ENCODE measurements around the gene TLCD1.

Gene TLCD1

DNA sequence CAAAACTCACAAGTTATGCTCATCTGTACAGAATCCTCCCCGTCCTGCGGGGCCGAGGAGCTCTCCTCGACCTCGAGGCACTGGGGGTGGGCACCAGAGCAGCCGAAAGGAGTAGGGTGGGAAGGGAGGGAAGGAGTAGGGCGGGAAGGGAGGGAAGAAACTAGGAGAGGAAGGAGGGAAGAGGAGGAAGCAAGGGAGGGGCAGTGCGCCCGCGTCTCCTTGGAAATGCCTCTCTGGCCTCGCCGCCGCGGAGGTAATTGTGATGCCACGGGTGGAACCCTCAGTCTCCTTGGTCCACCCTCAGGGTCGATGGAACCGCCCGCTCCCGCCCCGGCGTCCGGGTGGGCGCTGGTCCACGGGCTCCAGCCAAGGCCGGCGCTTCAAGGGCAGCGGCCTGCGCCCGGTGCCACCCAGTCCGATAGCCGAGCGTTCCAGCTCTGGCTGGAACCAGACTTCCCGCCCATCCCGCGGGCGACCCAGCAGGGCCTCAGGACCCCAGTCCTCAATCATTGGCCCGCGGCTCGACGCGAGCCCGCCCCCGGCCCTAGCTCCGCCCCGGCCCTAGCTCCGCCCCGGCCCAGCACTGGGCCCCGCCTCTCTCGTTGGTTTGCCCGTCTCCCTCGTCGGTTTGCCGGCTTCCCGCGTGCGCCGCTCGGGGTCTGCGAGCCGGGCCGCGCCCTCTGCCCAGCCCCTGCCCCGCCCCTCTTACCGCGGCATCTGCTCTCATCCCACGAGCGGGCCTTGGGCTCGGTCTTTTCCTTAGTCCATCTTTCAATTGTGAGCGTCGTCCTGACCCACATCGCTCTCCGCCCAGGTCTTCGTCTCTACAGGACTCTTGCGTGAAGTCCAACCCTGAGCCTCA lies 14.9 kb downstream of the TLCD1 start:
- DNase-seq = peak; percentile 95

DNA sequence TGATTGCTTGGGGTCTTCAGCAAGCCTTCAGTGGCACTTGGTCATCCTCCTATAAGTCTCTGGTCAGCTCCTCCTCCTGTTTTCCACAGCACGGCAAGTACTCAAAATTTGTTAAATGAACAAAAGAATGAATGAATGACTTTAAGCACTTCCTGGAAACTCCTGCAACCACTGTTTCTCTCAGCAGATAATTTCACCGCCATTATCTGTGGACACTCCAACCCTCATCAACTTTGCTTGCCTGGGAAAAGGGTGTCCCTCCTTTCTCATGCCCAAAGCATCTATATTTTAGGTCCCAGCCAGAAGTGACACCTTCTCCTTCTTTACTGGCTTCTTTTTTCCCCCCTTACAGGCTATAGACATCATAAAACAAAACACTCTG lies 18.7 kb downstream of the TLCD1 start:
- DNase-seq = no peak

DNA sequence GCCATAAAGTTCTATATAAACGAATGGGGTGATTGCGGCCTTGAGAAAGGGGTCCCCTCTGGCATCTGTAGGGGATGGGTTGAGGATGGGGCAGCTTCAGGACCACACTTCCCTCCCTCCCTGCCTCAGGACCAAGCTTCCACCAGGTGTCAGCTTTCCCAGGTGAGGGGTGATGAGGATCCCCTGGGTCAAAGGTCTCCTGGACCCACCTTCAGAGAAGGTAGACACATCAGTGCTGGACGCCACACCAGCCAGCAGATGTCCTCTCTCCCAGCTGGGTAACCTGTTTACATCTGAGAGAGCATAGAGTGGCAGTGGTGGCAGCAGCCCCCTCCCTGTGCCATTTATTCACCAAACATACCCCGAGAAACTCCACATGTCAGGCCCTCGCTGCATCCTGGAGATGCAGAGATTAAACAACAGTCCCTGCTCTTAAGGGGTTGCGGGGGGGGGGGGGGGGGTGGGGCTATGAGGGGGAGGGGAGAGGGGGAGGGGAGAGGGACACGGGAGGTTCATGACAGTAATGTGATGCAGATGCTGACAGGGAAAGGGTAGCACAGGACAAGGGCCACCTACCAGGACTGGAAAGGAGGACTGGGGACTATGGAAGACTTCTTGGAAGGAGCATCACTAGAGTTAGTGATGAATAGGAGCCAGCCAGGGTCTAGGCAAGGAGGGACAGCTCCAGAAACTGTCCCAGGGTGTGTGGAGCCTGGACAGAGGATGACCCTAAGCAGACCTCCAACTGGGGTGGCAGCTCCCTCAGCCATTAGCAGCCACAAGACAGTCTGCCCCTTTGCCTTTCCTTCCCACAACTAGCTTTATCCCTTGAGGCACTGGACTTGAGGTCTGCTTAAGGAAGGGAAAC lies 19.3 kb downstream of the TLCD1 start:
- no peak for DNase-seq

DNA sequence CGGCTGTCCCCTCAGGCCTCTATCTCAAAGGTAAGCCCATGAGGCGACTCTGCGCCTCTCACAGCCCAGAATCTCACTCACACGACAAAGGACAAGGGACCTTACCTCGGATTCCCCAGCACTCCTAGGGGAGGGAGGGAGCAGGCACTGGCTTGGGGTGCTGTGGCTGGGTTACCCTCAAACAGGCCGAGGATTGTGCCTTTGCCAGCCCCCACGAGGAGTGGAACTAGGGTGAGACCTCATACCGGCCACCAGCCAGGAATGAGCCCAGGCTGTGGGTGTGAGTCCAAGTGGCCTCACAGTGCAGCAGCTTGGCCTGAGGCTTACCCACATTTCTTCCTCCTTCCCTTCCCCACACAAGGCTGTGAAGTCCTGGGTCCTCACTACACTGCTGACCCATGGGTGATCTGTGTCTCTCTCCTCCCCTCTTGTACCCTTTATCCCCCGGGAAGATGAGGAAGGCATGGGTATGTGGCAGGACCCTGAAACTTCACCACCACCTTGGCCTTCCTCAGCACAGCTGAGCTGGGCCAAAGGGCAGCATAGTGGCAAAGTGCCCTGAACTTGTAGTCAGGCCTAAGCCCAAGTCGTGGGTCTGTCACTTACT lies 20.2 kb downstream of the TLCD1 start:
- DNase-seq = no peak

DNA sequence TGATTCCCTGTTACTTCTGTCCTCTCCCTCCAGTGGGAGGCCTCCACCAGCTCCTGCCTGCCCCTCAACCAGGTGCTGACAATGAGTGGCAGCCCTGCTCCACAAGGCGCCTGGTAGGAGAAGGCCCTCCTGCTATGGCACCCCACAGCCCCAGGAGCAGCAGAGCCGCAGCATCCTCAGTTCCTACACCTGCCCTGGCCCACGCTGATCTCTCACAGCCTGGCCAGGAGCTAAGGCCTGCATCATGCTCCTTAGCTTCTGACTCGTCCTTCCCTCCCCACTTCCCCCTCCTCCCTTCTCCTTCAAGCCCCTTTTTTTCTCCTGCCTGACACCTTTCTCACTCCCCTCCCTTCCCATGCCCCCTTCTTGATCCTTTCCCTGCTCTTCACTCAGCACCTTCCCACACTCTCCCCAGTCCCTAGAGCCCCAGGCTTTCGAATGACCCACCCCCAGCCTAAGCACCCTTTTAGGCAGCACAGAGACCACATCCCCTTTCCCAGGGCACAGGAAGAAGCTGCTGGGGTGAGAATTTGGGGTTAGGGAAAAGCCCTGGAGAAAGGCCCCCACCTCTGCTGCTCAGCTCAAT lies 20.9 kb downstream of the TLCD1 start:
- peak; percentile 28 for DNase-seq

DNA sequence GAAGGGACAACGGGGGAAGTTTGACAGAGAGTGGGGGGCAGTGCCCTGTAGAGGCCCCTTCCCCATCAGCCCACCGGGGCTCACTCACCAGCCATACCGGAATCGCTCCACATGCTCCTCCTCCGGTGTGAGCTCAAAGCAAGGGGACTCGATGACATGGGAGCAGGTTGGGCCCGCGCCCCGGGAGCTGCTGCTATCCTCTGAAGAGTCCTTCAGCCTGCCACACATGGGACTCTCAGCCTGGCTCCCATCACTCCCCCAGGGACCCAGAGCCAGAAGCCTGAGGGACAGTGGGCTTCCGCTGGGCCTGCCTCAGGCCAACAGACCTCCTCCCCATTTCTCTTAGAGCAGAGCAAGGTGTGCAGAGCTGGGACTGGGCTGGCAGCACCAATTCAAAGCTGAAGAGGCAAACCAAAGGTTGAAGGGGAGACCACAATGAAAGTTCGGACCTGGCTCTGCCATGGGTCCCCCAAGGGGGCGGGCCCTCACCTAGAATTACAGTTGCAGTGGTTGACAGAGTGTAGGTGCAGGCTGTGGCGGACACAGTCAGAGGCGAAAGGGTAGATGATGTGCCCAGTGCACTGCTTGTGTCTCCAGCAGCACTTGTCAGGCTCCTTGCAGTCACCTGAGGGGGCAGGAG lies 21.7 kb downstream of the TLCD1 start:
- no peak for DNase-seq

DNA sequence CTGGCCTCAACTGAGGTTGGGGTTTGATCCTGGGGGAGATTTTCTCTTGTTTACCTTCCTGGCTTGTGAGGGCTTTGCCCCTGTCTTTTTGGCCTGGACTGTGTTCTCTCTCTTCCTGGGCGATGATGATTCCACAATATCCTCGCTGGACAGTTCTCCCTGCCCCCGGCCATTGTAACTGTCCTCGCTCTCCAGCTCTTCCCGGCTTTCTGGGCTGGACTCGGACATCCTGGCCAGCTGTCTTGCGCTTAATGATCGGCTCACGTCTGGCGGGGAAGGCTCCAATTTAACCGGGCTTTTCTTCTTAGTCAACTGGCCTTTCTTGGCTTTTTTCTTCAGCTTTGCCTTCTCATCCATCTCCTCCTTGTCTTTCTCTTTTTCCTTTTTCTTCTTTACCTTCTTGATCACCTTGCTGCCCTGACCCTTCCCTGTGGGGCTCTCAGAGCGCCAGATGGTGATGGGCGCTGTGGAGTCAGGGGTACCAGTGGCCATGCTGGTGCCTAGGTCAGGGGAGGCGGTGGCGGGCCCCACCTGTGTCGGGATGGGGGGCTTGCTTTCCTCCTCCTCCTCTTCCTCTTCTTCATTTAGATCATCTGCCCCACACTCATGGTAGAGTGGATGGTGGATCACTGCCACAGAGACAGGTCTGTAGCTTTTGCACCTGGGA lies 22.3 kb downstream of the TLCD1 start:
- no peak for DNase-seq

DNA sequence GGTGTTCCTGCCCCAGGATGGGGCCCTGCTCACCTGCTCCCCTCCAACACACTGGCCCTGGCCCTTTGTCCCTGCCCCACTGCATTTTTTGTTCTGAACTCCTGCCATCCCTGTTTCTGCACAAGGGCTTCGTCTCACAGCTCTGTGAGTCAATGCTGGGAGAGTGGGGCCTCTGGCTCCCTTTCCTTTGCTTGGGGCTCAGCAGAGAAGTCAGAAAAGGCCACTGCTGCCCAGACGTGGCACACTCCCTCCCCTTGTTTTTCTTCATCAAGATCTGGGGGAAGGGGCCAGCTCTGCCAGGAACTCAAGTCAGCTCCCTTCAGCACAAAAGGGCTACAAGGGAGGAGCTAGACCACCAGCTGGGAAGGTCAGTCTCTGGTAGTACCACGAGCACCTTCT lies 23.3 kb downstream of the TLCD1 start:
- no peak for DNase-seq

DNA sequence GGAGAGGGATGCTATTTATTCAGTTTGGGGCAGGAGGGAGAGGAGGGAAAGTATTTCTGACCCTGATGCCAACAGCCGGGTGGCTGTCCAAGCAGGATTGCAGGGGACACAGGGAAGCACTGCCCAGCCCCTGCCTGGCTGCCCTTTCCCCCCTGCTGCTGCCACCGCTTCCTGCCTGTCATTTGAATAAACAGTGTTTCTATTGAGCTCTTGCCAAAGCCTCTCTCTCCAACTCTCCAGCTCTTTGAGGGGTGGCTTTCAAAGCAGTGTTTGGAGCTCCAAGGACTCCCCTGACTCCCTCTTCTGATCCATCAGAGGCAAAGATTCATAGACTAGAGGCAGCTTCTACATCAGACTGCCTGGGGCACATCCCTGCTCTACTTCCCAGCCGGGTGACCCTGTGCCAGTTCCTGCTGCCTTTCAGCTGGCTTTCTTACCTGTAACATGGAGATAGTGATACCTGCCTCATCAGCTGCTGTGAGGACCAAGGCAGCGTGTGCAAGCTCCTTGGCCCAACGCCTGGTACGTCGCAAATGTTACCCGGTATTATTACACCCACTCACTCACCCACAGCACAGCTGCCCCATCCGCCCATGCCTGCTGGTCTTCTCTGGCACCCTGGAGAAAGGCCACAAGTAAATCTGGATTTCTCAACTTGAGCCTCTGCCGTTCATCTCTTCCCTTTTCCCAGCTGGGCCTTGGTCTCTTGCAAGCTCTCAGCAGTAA lies 23.8 kb downstream of the TLCD1 start:
- DNase-seq = peak; percentile 77

DNA sequence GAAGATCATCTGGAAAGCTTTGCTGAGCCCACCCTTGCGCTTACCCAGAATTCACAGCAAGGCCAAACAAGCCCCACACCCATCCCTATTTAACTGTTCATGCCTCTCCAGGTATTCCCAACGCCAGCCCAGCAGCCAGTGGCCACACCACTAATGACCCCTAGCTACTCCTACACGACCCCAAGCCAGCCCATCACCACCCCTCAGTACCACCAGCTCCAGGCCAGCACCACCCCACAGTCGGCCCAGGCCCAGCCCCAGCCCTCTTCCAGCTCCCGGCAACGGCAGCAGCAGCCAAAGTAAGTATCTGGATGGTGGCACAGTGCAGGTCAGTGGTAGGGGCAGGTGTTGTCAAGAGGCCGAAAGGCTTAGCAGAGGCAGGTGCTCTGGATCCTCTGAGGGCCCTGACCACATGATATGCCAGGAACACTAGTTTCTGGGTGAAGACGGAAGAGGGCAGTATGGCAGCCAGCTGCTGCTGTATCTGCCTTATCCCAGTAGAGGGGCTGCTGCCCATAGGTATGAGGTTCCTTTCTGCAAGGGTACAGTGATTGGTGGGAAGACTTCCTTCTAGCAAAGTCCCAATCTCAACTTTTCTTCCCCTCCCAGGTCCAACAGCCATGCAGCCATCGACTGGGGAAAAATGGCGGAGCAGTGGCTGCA lies 25.1 kb downstream of the TLCD1 start:
- DNase-seq = no peak

DNA sequence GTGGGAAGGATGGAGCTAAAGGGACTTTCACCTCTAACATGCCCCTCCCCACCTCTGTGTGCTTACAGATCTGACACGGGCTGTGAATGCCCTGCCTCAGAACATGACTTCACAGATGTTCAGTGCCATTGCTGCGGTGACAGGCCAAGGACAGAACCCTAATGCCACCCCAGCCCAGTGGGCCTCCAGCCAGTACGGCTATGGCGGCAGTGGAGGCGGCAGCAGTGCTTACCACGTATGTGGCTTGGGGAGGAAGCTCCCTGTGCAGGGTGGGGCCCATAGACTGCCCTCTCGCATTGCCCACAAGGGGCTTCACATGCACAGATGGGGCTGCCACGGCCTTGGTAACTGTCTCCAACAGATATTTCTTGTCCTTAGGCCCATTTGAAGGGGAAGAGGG lies 25.8 kb downstream of the TLCD1 start:
- no peak for DNase-seq

DNA sequence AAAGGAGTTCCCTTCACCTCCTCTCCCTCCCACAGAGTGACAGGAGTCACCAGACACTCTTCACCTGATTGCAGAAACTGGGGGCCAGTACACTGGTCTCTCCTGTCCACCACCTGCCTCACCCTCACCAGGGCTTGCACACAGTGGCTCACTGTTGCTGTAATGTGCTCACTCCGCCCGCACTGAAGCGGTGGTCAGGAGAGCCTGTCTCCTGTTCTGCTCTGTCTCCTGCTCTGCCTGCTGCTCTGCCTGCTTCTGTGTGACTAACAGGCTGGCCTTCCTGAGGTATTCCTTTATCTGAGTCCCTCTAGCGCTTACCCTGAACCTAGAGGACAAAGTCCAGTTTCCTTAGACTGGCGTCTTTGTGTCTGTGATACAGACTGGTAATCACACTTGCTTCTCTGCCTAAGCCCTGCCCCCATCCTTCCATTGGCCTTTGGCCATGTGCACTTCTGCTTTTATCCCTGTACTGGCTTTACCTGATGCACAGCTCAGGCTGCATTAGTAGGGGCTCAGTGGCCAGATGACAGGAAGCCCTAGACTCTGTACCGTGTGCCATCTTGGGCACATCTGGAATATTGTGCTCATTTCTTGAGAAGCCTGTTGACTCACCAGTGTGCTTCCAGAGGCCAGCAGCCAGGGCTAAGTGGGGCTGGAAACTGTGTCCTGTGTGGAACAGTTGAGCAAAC lies 27.6 kb downstream of the TLCD1 start:
- no peak for DNase-seq

DNA sequence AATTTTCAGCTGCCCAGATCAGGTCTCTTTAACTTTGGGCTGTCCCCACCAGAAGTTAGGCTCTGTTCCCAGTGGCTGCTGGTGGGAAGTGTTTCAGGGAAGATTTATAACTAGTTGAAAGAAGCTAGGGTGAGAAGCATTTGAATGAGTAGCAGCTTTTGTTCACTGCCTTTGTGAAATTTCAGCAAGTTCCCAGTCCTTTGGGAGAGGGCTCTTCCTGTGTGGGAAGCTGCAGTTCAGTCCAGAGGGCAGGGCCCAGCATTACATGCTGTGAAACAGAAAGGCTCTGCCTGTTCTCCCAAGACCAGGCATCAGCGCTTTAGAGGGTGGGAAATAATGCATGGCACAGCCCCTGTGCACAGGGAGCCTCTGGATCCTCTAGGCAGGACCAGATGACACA lies 32.2 kb downstream of the TLCD1 start:
- no peak for DNase-seq

DNA sequence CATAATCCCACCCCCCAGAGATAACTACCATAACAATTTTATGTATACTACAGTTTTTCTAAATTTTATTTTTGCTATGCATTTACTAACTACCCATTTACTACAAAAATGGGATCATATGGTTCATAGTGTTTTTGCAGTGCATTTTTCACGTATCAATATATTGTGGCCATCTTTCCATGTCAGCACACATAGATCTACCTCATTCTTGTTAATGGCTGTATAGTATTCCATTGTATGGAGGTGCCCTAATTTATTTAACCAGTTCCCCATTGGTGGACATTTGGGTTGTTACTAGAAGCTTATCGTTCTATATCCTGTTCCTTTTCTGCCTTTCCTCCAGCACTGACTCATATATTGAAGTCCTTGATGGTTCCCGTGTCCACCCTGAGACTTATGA lies 37.0 kb downstream of the TLCD1 start:
- DNase-seq = no peak

DNA sequence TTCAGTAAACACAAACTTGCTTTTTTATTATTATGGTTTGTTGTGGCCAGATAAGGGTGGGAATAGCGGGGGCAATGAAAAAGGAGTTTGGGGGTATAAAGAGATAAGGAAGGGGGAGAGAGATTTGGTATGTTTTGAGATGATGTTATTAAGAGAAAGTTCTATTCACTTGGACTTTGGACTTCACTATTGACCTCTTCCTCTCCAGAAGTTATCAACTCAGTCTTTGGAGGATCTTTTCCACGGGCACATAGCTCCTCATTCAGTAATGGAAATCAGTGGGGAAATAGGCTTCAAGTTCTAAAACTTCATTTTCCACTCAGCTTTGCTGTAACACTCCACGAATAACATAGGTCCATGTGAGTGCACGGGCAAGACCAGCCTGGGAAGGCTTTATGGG lies 37.6 kb downstream of the TLCD1 start:
- no peak for DNase-seq

DNA sequence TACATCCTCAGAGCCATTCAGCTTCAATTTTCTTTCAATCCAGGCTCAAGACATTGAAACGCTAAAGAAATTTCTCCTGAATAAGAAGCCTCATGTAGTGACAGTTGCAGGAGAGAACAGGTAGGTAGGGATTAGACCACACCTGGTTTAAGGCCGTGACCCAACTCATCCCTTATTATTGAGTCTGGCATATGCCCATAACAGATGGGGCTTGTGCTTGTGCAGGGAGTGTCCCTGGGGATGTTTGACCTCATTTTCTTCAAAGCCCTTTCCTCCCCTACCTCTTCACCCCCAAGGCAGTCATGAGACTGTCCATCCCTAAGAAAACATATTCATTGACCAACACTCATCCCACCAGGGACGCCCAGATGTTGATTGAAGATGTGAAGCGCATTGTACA lies 39.7 kb downstream of the TLCD1 start:
- DNase-seq = no peak

DNA sequence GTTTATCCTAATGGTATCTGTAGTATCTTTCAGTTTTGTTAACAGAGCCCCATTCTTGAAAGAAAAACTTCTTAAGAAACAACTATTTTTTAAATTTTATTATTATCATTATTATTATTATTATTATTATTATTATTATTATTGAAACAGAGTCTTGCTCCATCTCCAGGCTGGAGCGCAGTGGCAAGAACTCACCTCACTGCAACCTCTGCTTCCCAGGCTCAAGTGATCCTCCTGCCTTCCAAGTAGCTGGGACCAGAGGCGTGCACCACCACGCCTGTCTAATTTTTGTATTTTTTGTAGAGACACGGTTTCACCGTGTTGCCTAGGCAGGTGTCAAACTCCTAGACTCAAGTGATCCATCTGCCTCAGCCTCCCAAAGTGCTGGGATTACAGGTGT lies 40.7 kb downstream of the TLCD1 start:
- DNase-seq = no peak

DNA sequence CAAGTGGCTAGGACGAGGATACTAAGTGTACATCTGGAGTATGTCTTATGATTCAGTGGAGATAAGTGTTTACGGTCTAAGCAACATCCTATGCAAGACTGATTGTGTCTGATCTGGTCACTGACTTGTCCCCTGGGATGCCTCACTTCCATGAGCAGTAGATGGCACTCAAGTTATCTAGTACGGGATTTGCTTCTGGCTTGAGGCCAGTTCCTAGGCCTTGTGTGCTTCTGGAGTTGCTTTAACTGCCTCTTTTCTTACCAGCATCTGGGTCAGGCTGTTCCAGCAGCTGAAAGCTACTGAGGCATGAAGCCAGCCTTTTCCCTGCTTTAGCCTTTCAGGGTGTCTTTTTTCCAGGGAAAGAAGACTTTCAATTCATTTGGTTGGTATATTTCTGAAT lies 41.1 kb downstream of the TLCD1 start:
- peak; percentile 50 for DNase-seq

DNA sequence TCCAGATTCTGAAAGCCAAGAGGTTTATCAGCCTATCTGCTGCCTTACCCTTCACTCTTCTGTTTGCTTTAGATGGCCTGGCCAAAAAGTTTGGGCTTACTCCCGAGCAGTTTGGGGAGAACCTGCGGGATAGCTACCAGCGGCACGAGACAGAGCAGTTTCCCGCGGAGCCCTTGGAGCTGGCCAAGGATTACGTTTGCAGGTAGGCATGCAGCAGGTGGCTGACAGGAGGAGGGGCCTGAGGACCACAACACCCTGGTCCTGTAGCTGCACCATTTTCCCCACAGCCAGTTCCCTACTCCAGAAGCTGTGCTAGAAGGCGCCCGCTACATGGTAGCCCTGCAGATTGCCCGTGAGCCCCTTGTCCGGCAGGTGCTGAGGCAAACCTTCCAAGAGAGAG lies 43.4 kb downstream of the TLCD1 start:
- no peak for DNase-seq

DNA sequence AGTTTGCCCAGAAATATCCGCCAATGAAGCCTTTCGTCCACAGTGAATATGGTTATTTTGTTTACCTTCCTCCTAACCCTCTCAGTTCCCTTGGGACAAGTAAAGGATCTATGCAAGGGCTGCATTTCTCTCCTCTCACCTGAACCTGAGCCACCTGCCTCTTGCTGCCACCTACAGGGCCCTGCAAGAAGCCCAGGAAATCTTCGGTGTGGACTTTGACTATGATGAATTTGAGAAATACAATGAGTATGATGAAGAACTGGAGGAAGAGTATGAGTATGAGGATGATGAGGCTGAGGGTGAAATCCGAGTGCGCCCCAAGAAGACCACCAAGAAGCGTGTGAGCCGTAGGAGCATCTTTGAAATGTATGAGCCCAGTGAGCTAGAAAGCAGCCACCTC lies 50.1 kb downstream of the TLCD1 start:
- DNase-seq = no peak

All from NCI-H345 (cell line).